AG04449 (cell line): ENCODE measurements around the gene HNF4A.
"Not testable (repeated sequence)": the region's sequence is repeated elsewhere in the genome, so short reads cannot be mapped to it uniquely, and the experiment has no call there.

Experiments used
- CTCF ChIA-PET: fragments of 350-600 bp; formaldehyde crosslinking; extraction: SDS; loops from one replicate; lab custom pipeline; 2021; ENCODE audit warnings: antibody characterized with exemption; lab: Yijun Ruan, JAX
- POLR2A ChIA-PET: fragments of 400-600, 350-600 bp; formaldehyde crosslinking; extraction: SDS; loops from one replicate; lab custom pipeline; 2020; ENCODE audit warnings: antibody characterized with exemption, inconsistent platforms; lab: Yijun Ruan, JAX
- DNase-seq: peaks from one replicate; pipeline ENCODE4 v3.0.0-alpha.2; 2010; ENCODE audit warnings: low read depth, low spot score
- H3K4me3 ChIP-seq: 2 replicates; pipeline ENCODE4 v1.5.1; 2011; ENCODE audit warnings: low read depth, mild to moderate bottlenecking, control low read depth, low read length
- TF ChIP-seq, protein P1 (sequence below): IDR thresholded peaks from one replicate; pipeline ENCODE4 v1.5.1; 2011; ENCODE audit warnings: mild to moderate bottlenecking, moderate library complexity, low read length, control low read depth, inconsistent platforms; ENCODE audit not compliant: insufficient read depth; ENCODE audit errors: missing control alignments

HNF4A gene

DNA sequence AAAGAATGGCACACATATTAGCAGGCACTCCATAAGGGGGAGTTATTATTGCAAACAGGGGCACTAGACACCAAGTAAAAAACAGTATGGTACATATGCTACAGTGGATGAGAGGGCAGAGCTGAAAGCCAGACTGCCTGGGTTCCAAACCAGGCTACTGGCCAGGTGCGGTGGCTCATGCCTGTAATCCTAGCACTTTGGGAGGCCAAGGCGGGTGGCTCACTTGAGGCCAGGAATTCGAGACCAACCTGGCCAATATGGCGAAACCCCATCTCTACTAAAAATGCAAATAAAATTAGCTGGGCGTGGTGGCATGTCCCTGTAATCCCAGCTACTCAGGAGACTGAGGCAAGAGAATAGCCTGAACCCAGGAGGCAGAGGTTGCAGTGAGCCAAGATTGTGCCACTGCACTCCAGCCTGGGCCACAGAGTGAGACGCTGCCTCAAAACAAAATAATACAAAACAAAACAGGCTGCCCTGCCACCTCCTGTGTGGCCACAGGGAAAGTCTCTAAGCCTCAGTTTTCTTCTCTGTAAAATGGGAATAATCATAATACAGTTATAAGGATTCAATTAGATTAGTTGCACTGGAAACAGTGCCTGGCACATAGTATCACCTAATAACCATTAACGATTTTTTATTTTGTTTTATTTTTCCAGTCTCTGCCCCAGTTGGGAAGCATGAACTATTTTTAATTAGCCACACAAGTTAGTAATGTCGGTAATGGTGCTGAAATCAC lies 112.7 kb downstream of the HNF4A start:
- ChIA-PET POLR2A (no interaction called here), CTCF (interaction anchor here (0.7 to 10.4 kb wide), 5 partner anchors 77 to 253 kb away, joined by 3 to 133 read pairs (median 12); no protein-coding TSS in a partner anchor)
- TF ChIP-seq, protein P1, sequence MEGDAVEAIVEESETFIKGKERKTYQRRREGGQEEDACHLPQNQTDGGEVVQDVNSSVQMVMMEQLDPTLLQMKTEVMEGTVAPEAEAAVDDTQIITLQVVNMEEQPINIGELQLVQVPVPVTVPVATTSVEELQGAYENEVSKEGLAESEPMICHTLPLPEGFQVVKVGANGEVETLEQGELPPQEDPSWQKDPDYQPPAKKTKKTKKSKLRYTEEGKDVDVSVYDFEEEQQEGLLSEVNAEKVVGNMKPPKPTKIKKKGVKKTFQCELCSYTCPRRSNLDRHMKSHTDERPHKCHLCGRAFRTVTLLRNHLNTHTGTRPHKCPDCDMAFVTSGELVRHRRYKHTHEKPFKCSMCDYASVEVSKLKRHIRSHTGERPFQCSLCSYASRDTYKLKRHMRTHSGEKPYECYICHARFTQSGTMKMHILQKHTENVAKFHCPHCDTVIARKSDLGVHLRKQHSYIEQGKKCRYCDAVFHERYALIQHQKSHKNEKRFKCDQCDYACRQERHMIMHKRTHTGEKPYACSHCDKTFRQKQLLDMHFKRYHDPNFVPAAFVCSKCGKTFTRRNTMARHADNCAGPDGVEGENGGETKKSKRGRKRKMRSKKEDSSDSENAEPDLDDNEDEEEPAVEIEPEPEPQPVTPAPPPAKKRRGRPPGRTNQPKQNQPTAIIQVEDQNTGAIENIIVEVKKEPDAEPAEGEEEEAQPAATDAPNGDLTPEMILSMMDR, result no peak
- no peak overlapping the region for H3K4me3 ChIP-seq
- no peak for DNase-seq

DNA sequence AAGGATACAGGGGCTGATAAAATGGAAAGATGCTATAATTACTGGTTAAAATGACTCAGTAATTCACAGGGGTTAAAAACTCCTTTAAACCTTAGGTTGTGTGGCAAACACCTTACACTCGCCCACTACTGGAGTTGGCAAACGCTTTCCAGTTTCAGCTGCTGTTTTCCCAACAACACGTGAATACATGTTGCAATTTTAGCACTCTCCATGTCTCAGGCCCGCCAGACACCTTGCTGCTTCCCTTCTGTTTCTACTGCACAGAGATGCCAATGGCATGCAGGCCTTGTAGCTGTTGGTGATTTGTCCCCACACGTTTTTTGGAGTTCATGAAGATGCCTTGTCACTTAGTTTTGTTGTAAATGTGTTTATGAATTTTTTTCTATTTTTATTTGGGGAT lies 114.8 kb downstream of the HNF4A start:
- no peak overlapping the region for H3K4me3 ChIP-seq
- POLR2A ChIA-PET, result no interaction called here
- CTCF ChIA-PET, result interaction anchor here (0.9 to 10.4 kb wide), 10 partner anchors 10 to 354 kb away, joined by 3 to 133 read pairs (median 9); no protein-coding TSS in a partner anchor
- no peak for DNase-seq
- TF ChIP-seq, protein P1, result no peak

DNA sequence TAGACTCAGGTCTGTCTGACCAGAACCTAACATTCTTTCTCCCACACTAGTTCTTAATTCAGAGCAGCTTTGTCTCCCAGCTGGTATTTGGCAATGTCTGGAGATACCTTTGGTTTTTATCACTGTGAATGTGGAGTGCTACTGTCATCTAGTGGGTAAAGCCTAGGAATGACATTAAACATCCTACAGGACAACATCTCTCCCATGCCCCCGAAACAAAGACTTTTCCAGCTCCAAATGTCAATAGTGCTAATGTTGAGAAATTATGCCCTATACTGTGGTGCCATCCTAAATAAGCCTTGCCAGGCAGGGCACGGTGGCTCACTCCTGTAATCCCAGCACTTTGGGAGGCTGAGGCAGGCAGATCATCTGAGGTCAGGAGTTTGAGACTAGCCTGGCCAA lies 116.0 kb downstream of the HNF4A start:
- TF ChIP-seq, protein P1, result peak; percentile 51
- ChIA-PET CTCF (interaction anchor here (0.7 to 10.4 kb wide), 21 partner anchors 8 to 355 kb away, joined by 3 to 133 read pairs (median 4); no protein-coding TSS in a partner anchor), POLR2A (no interaction called here)
- H3K4me3 ChIP-seq, result no peak overlapping the region
- DNase-seq, result no peak

DNA sequence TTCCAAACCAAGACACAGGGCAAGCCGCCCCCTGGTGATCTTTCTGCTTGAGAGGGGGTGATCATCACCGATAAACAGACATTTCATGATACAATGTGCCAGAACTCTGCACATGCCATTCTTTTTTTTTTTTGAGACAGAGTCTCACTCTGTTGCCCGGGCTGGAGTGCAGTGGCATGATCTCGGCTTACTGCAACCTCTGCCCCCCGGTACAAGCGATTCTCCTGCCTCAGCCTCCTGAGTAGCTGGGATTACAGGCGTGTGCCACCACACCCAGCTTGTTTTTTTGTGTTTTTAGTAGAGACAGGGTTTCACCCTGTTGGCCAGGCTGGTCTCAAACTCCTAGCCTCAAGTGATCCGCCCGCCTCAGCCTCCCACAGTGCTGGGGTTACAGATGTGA lies 116.8 kb downstream of the HNF4A start:
- DNase-seq, POLR2A ChIA-PET, H3K4me3 ChIP-seq: not testable (repeated sequence)
- CTCF ChIA-PET, result interaction anchor here (1.2 to 10.4 kb wide), 8 partner anchors 10 to 356 kb away, joined by 3 to 133 read pairs (median 20); no protein-coding TSS in a partner anchor

DNA sequence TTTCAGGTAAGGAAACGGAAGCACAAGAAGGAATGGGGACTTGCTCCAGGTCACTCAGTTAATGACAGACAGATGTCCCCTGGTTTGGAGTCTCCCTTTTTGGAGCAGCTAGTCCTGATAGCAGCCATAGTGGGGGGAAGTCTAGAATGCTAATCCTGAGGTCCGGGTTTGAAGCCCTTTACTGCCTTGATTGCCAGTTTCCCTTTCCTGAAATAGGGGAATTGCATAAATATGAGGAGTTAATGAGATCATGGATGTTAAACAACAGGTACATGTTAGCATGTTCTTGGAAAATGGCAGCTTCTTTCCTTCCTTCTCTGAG lies 119.8 kb downstream of the HNF4A start:
- ChIA-PET CTCF (interaction anchor here (0.8 to 3.2 kb wide), 16 partner anchors 14 to 262 kb away, joined by 3 to 30 read pairs (median 5); no protein-coding TSS in a partner anchor), POLR2A (interaction anchor here (0.6 to 2.0 kb wide), 3 partner anchors 19 to 118 kb away, joined by 4 to 6 read pairs (median 4); no protein-coding TSS in a partner anchor)
- peak overlapping the region; percentile 96 for H3K4me3 ChIP-seq
- no peak for DNase-seq
- TF ChIP-seq, protein P1, result no peak

DNA sequence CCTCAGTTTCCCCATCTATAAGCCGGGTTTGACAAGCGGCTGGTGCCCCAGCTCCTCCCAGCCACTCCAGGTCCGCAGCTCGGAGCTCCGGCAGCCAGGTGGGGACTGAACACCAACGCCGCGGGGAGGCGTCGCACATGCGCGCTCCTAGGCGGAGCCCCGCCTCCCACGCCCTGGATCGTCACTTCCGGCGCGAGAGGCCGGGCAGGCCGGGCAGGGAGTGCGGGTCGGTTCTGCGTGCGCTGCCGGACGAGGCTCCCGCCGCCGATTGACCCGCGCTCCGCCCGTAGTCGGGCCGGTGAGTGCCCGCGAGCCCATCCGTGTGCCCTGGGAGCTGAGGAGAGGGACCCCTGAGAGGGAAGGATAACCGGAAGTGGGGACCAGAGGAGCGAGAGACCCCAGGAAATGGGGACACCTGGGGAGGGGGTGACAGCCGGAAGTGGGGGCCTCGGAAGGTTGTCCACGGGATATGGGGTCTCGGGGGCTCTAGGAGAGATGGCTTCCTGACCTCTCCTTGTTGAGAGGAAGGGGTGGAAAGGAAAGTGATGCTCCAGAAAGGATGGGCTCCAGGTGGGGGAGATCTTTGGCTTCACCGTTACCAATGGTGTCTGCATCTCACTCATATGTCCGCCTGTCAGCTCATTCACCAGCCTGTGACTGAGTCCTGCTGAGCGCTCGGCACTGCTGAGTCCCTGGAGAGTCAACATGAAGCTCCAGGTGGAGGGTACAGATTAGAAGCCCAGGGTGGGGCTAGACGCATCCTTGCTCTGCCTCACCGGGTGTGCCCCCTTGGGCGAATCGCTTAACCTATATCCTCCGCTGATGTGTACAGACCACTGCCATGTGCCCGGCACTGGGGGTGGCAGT lies 120.4 kb downstream of the HNF4A start, which contains the start of gene TTPAL:
TSS of gene TTPAL (plus strand) at position 181 of the 867 bp plus-strand sequence. CDS start 4,126 bp downstream, outside the sequence.
- POLR2A ChIA-PET, result interaction anchor here (0.6 to 2.0 kb wide), 4 partner anchors 19 to 165 kb away, joined by 3 to 6 read pairs (median 4); partner anchors contain the start of gene FITM2
- CTCF ChIA-PET, result interaction anchor here (0.8 to 3.2 kb wide), 19 partner anchors 14 to 262 kb away, joined by 3 to 30 read pairs (median 3); partner anchors contain the start of gene FITM2
- no peak for DNase-seq

More for the DNA sequence above, 120.4 kb downstream of the HNF4A start, which contains the start of gene TTPAL:
- TF ChIP-seq, protein P1, result peak; percentile 50
- H3K4me3 ChIP-seq, result peak within 1 kb of the TSS; percentile 96
